ENCODE measurements around the gene ZNF425.
"Not testable (repeated sequence)": the region's sequence is repeated elsewhere in the genome, so short reads cannot be mapped to it uniquely, and the experiment has no call there.

The ZNF425 gene, protein sequence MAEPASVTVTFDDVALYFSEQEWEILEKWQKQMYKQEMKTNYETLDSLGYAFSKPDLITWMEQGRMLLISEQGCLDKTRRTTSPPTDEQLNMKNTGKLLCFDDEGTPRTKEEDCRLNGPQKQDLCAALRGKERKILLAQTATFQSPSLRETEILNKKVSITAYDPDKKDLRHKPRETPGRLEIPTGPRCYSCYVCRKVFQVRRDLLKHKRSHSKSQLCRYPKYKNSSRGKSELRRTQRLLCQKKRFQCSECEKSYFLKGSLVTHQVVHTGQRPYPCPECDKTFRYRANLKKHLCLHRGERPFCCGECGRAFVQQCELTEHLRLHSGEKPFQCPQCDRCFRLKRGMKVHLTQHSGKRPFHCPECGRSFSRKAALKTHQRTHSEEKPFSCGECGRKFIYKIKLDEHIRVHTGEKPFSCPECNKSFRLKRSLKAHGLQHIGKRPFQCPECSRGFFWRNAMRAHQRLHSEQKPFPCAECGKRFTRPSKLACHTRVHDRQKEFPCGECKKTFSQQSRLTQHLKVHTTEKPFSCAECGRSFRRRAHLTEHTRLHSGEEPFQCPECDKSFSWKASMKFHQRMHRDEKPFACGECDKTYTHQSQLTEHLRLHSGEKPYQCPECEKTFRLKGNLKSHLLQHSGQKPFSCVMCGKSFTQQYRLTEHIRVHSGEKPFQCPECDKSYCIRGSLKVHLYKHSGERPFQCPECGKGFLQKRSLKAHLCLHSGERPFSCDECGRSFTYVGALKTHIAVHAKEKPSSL

DNA sequence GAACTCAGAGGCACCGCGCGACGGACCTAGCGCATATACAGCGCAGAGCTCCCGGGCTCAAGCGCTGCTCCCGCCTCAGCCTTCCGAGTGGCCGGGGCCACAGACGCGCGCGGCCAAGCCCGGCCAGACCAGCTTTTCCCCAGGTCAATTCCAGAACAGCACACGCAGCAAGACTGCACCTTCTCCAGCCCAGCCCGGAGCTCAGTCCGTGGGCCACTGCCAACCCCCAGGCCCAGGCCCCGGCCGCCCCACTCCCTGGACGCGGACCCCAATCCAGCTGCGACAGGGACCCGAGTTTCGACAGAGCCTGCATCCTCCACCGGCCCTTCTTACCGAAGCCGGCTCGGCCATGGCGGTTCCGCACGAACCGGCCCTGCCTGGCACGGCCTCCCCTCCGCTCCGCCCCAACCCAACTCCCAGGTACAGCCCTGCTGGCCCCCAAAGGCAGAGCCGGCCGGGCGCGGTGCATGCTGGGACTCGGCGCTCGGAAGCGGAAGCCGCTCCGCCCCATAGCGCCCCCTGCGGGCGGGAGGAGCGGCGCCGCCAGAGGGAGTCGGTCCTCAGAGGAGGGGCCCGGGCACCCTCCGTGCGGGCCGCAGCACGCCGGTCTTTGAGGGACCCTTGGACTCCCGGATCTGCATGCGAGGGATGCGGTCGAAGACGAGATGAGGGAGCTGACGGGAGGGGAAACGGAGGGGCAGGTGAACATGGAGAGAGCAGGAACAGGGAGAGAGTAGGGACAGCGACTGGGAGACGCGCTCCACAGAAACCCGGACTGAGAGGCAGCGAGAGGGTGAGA is at the start of gene ZNF425:
ZNF425 (minus strand) TSS at position 462 of the 799 bp plus-strand sequence; CDS start at position 351, 111 bp downstream.
- FAIRE-seq, result no peak

DNA sequence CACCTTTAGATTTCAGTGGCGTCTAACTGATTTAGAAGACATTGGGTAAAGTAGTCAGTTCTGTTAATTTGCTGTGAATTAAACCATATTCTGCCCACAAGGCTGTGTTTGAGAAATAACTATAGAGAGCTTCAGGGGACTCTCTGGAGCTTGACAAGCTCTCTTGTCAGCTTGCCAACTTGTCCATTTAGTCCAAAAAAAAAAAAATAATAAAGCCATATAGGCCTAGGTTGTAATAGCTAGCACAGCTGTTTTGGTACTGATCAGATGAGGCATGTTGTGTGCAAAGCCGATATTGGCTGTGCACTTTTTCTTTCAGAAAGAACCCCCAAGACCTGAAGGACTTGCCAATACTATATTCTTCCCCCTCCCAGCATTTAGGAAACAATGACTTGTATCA is 49.0 kb upstream of the ZNF425 start:
- FAIRE-seq, result no peak

DNA sequence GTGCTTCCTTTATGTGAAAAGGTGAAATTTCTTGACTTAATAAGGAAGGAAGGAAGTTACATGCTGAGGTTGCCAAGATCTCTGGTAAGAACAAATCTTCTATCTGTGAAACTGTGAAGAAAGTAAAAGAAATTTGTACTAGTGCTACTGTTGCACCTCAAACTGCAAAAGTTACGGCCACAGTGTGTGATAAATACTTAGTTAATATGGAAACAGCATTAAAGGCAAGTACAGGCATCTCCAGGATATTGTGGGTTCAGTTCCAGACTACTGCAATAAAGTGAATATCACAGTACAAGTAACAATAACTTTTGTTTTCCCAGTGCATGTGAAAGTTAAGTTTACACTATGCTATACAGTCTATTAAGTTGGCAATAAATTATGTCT is 46.4 kb upstream of the ZNF425 start:
- no peak for FAIRE-seq

DNA sequence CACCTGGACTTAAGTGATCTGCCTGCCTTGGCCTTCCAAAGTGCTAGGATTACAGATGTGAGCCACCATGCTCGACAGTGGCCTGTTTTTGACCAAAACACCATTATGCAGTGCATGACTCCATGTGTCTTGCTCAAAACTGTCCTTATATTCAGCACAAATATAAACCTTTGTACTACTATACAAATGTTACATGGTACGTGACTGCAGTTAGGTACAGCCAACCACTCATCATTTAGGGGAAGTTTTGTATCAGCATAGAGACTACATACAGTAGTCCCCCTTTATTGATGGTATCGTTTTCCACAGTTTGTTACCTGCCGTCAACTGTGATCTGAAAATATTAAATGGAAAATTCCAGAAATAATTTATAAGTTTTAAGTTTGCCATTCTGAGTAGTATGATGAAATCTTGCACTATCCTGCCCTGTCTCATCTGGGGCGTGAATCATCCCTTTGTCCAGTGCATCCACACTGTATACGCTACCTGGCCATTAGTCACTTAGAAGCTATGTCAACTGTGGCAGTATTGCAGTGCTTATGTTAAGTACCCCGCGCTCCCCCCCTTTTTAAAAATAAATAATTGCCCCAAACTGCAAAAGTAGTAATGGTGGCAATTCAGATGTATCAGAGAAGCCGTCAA is 45.9 kb upstream of the ZNF425 start:
- no peak for FAIRE-seq

DNA sequence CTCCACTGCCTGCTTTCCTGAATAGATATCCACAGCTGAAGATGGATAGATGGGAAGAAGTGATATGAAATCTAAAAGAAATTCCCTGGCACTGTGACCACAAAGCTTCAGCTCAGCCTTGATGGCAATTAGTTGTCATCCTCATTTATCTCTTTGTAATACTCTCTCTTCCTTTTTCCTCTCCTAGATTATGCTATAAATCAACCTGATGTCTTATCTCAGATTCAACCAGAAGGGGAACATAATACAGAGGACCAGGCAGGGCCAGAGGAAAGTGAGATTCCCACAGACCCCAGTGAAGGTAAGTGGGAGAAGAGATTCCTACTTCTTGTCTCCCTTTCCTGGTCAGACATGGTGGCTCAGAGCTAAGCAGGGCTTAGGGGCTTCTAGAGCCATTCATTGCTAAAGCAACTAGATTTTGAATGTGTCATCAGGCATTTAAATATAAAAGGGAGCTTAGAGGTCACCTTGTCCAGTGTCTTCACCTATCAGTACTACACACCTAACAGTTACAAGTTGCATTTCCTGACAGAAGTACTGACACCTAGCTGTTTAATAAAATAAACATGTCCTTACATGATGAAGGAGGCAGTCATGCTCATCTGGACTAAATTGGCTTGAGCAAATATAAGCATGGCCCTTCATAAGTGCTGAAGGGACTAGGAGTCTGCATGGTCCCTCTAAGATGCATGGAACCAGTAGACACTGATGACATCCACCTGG is 40.7 kb upstream of the ZNF425 start:
- no peak for FAIRE-seq

DNA sequence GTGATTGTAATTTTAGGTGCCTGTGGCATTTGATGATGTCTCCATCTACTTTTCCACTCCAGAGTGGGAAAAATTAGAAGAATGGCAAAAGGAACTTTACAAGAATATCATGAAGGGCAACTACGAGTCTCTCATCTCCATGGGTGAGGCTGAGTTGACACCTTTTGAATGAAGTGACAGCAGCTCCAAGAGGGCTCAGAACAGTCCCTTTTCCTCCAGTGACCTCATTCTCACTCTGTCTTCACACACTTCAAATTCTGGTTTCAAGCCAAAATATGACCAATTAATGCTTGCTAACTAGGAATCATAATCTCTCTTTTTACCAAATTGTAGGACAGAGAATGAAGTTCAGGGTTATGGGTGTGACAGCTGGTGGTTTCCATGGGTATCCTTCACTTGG is 40.0 kb upstream of the ZNF425 start:
- FAIRE-seq, result no peak

DNA sequence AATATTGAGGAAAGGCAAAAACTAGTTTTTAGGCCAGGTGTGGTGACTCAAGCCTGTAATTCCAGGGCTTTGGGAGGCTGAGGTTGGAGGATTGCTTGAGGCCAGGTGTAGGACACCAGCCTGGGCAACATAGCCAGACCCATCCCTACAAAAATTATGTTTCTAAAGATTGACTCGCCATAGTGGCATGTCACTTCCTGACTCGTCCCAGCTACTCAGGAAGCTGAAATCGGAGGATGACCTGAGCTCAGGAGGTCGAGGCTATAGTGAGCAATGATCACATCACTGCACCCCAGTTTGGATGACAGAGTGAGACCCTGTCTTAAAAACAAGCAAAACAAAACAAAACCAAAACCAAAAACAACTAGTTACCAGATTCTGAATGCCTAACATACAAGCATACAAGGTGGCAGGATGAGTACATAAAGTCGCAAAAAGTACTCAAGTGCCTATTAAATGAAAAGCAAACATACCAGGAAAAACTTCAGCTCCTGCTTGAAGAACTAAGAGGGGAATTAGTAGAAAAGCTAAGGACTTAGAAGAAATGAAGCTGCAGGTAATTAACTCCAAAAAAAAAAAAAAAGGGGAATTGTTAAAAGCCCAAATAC is 35.2 kb upstream of the ZNF425 start:
- FAIRE-seq, result no peak

DNA sequence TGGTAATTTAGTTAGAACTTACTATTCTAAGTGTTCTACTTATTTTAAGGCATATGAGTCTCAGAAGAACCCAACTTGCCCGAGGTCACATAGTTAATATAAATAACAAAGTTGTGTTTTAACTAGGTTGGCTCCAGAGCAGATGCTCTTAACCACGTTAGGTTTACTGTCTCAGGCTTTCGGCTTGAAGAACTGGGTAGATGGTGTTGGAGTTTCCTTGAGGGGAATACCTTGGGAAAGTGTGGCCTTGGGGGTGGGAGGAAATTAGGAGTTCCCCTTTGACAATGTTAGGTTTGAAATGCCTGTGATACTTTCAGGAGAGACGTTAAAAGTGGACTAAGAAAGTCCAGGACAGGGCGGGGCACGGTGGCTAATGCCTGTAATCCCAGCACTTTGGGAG is 30.8 kb upstream of the ZNF425 start:
- no peak for FAIRE-seq

DNA sequence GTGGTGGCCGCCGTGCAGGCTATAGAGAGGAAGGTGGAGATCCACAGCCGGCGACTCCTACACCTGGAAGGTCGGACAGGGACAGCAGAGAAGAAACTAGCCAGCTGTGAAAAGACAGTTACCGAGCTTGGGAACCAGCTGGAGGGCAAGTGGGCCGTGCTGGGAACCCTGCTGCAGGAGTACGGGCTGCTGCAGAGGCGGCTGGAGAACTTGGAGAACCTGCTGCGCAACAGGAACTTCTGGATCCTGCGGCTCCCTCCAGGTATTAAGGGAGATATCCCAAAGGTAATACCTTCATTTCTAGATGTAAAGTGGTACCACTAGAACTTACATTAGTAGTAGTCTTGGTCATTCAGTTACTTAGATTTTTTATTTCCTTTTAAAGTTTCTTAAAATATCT is 27.9 kb upstream of the ZNF425 start:
- FAIRE-seq, result no peak

DNA sequence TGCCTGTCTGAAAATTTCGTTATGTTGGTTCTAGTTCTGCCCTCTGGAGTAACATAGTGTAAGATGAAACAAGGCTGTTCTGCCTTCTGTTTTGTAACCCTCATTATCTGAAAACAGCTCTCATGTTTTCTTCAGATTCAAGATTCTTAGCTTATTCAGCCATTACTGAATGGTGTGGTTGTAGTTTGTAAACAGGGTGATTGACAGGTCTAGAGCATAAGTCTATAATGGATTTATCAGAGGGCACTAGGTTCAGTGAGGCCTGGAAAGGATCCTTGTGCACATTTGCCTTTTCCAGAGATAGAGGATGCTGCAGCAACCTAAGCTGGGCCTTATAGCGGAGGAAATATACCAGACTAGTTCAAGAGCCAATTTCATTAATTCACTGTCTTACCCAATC is 27.2 kb upstream of the ZNF425 start:
- no peak for FAIRE-seq

DNA sequence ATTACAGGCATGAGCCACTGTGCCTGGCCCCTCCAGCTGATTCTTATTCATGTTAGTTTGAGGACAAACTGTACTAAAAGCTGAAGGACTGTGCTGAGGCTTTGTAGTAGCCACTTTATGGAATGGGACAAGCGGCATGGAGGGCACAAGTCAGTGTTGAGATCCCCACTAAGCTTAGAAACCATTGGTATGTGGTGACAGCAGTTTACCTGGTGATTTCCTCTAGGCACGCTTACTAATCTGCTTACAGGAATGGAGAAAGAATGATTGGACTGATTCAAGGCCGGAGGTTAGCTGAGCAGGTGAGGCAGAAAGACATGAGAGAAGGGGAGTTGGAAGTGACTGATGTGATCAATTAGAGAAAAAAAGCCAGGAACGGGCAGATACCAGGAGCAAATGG is 24.9 kb upstream of the ZNF425 start:
- FAIRE-seq, result no peak

DNA sequence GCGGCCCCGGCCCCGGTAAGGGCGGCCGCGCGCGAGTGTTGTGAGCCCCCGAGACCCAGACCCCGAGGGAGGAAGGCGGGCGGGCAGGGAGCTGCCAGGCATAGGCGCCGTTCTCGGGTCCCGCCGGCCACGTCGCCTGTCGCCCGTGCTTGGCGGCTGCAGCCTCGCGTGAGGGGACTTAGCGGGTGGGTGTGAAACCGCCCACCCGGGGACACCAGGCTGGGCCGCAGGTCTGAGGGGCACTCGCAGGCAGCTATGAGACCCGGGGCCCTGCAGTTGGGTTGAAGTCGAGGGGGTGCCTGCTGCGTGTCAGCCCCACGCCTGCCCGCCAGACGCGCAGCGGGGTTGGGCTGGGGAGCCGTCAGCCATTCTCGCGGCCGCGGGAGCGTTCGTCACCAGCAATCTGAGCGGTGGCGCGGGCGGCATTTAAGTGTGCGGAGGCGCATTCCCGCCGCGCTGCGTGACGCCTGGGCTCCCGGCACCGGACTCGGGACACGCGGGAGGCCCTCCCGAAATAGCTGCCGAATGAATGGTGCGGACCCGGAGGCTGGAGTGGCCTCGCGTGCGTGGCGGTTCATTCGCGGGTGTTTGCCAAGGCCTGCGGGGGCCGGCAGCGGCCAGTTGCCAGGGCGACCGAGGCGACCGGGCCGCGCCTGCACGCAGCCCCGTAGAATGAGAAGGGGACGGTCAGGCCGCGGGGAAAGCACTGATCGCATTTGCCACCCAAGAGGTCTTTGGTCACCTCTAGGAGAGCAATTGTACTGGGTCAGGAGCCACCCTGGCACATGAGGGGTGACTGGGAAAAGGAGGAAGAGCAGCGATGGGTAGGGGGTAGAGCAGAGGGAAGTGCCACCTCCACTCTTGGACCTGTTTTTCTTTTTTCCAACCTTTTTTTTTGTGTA is 21.9 kb upstream of the ZNF425 start:
- FAIRE-seq, result no peak

DNA sequence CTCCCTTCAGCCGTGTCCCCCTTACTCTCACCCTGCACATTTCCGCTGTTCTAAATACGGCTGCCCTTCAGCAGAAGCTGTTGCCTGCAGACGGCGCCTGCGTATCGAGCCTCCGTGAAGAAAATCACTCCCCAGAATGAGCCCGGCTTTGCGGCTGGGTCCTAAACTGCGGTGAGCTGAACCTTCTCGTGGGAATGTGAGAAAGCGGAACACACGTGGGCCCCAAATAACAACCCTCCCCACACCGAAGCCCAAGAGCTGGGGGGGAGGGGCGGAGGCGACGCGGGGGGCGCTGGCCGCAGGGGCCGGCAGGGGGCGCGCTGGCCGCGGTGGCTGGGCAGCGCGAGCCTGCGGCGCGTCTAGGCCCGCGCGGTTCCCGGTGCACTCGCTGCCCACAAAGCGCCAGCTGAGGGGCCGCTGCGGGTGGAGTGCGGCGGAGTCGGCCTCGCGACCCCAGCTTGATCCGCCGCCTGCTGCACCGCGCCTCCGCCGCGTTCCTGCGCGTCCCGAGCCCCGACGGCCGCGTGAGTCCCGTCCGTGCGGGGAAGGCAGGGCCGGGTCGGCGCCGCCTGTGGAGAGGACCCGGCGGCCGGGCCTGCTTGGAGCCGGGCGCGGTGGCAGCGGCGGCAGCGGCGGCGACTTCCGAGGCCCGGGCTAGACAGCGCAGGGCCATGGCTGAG is 21.1 kb upstream of the ZNF425 start, which contains the start of gene ZNF398:
ZNF398 (plus strand) TSS at position 382 of the 680 bp plus-strand sequence; CDS start at position 672, 290 bp downstream.
- FAIRE-seq, result no peak

DNA sequence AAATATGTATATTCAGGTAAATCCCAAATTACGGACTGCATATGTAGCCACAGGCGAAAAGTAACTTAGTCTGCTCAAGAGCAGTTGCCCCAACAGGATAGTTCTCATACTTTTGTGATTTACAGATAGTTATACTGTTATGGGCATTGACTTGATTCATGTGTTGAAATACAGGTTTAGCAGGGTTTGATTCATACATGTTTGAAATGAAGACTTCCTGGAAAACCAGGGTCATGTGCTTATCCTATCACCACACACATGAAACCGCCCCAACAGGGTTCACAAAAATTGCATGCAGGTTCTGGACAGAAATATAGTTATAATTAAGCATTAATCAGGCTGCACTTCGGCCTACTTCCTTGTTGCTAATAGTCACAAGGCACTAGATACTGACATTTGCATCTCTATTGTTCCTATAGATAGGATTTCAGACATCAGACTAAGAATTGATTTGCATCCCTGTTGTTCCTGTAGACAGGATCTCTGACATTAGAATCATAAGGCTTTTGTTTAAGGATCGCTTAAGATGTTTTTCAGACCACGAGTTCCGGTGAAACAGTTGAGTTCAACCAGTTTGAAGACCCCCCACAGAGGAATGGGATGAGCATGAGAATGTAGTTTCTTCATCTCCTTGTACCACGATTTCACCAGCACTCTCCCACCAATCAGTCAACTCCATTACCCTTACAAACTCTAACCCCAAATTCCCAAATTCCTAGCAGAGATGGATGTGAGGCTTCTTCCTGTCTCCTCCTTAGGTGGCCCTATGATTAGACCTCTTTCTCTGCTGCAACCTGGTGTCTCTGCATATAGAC is 19.1 kb upstream of the ZNF425 start:
- FAIRE-seq, result no peak

DNA sequence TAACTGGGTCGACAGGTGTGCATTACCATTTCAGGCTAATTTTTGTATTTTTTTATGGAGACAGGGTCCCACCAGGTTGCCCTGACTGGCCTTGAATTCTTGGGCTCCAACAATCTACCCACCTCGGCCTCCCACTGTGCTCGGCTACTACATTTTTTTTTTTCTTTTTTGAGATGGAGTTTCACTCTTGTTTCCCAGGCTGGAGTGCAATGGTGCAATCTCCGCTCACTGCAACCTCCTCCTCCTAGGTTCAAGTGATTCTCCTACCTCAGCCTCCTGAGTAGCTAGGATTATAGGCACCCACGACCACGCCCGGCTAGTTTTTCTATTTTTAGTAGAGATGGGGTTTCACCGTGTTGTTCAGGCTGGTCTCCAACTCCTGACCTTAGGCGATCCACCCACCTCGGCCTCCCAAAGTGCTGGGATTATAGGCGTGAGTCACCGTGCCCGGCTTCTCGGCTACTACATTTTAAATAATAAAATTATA is 18.4 kb upstream of the ZNF425 start:
- FAIRE-seq, result not testable (repeated sequence)

DNA sequence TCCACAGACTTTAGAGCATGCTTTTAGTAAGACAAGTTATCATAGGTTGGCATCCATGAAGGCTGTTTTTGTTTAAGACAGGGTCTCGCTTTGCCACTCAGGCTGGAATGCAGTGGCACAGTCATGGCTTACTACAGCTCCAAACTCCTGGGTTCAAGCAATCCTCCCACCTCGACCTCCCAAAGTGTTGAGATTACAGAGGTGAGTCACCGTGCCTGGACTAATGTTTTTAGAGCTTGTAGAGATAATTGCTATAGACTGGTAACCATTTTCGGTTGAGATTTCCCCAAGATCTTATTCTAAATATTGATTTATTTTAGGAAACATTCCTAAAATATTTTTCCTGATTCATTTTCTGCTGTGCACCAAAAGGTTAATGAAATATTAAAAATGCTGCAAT is 15.8 kb upstream of the ZNF425 start:
- FAIRE-seq, result no peak

DNA sequence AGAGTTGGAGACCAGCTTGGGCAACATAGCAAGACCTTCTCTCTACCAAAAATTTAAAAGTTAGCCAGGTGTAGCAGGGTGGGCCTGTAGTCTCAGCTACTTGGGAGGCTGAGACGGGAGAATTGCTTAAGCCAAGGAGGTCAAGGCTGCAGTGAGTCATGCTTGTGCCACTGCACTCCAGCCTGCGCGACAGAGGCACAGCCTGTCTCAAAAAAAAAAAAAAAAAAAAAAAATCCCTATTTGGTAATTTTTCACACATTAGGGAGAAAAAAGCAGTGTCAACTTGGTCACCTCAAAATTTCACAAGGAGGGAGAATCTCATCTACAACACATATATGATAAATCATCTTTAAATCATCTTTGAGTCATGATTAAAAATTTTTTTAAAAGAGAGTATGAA is 14.7 kb upstream of the ZNF425 start:
- no peak for FAIRE-seq

DNA sequence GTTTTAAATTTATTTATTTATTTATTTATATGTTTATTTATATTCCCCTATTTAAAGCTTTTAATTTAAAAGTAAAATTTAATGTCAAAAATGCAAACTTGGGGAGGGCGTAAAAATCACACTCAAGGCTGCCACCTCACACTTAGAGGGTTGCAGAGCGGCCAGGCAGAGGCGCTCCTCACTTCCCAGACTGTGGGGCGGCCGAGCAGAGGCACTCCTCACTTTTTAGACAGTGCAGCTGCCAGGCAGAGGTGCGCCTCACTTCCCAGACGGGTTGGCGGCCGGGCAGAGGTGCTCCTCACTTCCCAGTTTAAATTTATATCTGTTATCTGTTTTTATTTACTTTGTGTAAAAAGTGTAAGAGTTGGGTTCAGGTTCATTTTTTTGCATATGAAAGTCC is 10.0 kb upstream of the ZNF425 start:
- no peak for FAIRE-seq

Measured in endometrium (tissue), 2 donors.